Measurements from ENCODE around the gene CLEC7A. TPM values are rescaled to one million over a fixed set of nuclear protein-coding genes. Genes with fewer than 3 reads are reported as not detected.
A peak's percentile ranks its signal among the peaks of the same experiment; 100 is the strongest.

CLEC7A gene
- polyA plus RNA-seq, 1 donor from 2014 or later, result not detected

- Histone ChIP-seq H3K4me3 (ENCODE audit: low read length) (no peak overlapping the region), H2AFZ (ENCODE audit: low read depth, low read length) (no peak overlapping the region), H3K79me2 (replicated peaks; ENCODE audit: insufficient read depth, low read length) (no peaks in the 10 kb centered on the region), H3K36me3 (ENCODE audit: insufficient read depth, low read length) (no peaks in the 10 kb centered on the region), H3K4me2 (ENCODE audit: low read length) (no peak overlapping the region), H3K27me3 (ENCODE audit: insufficient read depth, low read depth, low read length) (no peaks in the 10 kb centered on the region), H3K9me2 (ENCODE audit: insufficient read depth, low read length) (no peaks in the 10 kb centered on the region), H4K20me1 (ENCODE audit: insufficient read depth) (no peaks in the 10 kb centered on the region), H3K27ac (ENCODE audit: low read length) (no peak overlapping the region), H3F3A (ENCODE audit: insufficient read depth, low read length, poor library complexity, severe bottlenecking) (no peaks in the 10 kb centered on the region), H3K9me3 (ENCODE audit: low read length) (no peaks in the 10 kb centered on the region), H3K9ac (ENCODE audit: low read length) (no peak overlapping the region)
- TF ChIP-seq RAD21 (conservative IDR thresholded peaks at IDR 0.05), result peak; percentile 97
- TF ChIP-seq CTCF (IDR thresholded peaks at IDR 0.05; ENCODE audit: poor library complexity, severe bottlenecking), result peak; percentile 94
- no peak for TF ChIP-seq EZH2 (IDR thresholded peaks at IDR 0.05; ENCODE audit: borderline replicate concordance, insufficient read depth, low read length, poor library complexity, severe bottlenecking)
- peak; percentile 99 for TF ChIP-seq SMC3 (conservative IDR thresholded peaks at IDR 0.05; ENCODE audit: poor library complexity)
Measured at GRCh38 chr12:10140001-10140400, 10.0 kb upstream of the CLEC7A start.

- Histone ChIP-seq H3K4me2 (ENCODE audit: low read length) (no peak overlapping the region), H3K9ac (ENCODE audit: low read length) (no peak overlapping the region), H4K20me1 (ENCODE audit: insufficient read depth) (no peaks in the 10 kb centered on the region), H3K27ac (ENCODE audit: low read length) (no peak overlapping the region), H3K79me2 (replicated peaks; ENCODE audit: insufficient read depth, low read length) (no peaks in the 10 kb centered on the region), H3K36me3 (ENCODE audit: insufficient read depth, low read length) (no peaks in the 10 kb centered on the region), H3F3A (ENCODE audit: insufficient read depth, low read length, poor library complexity, severe bottlenecking) (no peaks in the 10 kb centered on the region), H2AFZ (ENCODE audit: low read depth, low read length) (no peak overlapping the region), H3K4me3 (ENCODE audit: low read length) (no peak overlapping the region), H3K9me2 (ENCODE audit: insufficient read depth, low read length) (no peaks in the 10 kb centered on the region), H3K27me3 (ENCODE audit: insufficient read depth, low read depth, low read length) (no peaks in the 10 kb centered on the region), H3K9me3 (ENCODE audit: low read length) (no peaks in the 10 kb centered on the region)
- TF ChIP-seq RAD21 (conservative IDR thresholded peaks at IDR 0.05), result no peak
- TF ChIP-seq SMC3 (conservative IDR thresholded peaks at IDR 0.05; ENCODE audit: poor library complexity), result no peak
- TF ChIP-seq CTCF (IDR thresholded peaks at IDR 0.05; ENCODE audit: poor library complexity, severe bottlenecking), result no peak
Measured at GRCh38 chr12:10136637-10137205, 6.7 kb upstream of the CLEC7A start.

- Histone ChIP-seq H3K4me3 (ENCODE audit: low read length) (no peak overlapping the region), H3K27me3 (ENCODE audit: insufficient read depth, low read depth, low read length) (no peaks in the 10 kb centered on the region), H3K4me2 (ENCODE audit: low read length) (no peak overlapping the region), H3K9me2 (ENCODE audit: insufficient read depth, low read length) (no peaks in the 10 kb centered on the region), H3K36me3 (ENCODE audit: insufficient read depth, low read length) (no peaks in the 10 kb centered on the region), H2AFZ (ENCODE audit: low read depth, low read length) (no peak overlapping the region), H3F3A (ENCODE audit: insufficient read depth, low read length, poor library complexity, severe bottlenecking) (no peaks in the 10 kb centered on the region), H3K79me2 (replicated peaks; ENCODE audit: insufficient read depth, low read length) (no peaks in the 10 kb centered on the region), H3K27ac (ENCODE audit: low read length) (no peak overlapping the region), H3K9ac (ENCODE audit: low read length) (no peak overlapping the region), H3K9me3 (ENCODE audit: low read length) (no peaks in the 10 kb centered on the region), H4K20me1 (ENCODE audit: insufficient read depth) (no peaks in the 10 kb centered on the region)
- TF ChIP-seq EZH2 (IDR thresholded peaks at IDR 0.05; ENCODE audit: borderline replicate concordance, insufficient read depth, low read length, poor library complexity, severe bottlenecking) (no peak), RAD21 (conservative IDR thresholded peaks at IDR 0.05) (no peak), MXI1 (conservative IDR thresholded peaks at IDR 0.05; ENCODE audit: poor library complexity, severe bottlenecking) (no peak), SMC3 (conservative IDR thresholded peaks at IDR 0.05; ENCODE audit: poor library complexity) (no peak)
Measured at GRCh38 chr12:10135126-10135525, 5.1 kb upstream of the CLEC7A start.

Data from neural cell (in vitro differentiated cells).